A673 (cell line): ENCODE data around the gene MSANTD1.

Experiments
- EZH2 ChIP-seq: fragments of 200-600 bp; sonication (generic); IDR thresholded peaks from 2 replicates; pipeline ENCODE4 v1.6.1; 2017; ENCODE audit warnings: borderline replicate concordance, low read depth, mild to moderate bottlenecking, mixed read lengths, antibody characterized with exemption, low read length; ENCODE audit not compliant: poor library complexity, severe bottlenecking
- TF ChIP-seq, protein P1 (sequence below): fragments of 300-800, 200-600 bp; sonication (generic); conservative IDR thresholded peaks from 2 replicates; pipeline ENCODE4 v1.5.1; 2017; ENCODE audit warnings: low read depth, mild to moderate bottlenecking, antibody characterized with exemption, low read length, moderate library complexity, mixed read lengths

DNA sequence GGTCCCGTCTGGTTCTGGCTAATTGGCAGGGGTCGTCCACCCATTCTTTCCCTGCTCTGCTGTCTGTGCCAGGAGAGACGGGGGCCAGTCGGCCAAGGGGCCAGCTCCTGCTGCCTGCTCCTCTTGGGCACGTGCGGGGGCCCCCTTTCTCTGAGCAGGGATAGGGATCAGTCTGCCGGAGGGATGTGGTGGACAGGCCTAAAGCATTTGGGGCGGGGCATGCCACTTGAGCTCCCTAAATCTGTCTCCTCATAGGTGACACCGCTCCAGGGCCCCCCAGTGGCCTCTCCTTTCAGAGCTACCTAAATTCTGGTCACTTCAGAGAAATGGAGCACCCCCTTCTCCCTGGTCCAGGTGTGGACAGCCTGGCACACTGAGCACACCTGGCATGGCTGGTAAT lies 4.2 kb upstream of the MSANTD1 start:
- TF ChIP-seq, protein P1, sequence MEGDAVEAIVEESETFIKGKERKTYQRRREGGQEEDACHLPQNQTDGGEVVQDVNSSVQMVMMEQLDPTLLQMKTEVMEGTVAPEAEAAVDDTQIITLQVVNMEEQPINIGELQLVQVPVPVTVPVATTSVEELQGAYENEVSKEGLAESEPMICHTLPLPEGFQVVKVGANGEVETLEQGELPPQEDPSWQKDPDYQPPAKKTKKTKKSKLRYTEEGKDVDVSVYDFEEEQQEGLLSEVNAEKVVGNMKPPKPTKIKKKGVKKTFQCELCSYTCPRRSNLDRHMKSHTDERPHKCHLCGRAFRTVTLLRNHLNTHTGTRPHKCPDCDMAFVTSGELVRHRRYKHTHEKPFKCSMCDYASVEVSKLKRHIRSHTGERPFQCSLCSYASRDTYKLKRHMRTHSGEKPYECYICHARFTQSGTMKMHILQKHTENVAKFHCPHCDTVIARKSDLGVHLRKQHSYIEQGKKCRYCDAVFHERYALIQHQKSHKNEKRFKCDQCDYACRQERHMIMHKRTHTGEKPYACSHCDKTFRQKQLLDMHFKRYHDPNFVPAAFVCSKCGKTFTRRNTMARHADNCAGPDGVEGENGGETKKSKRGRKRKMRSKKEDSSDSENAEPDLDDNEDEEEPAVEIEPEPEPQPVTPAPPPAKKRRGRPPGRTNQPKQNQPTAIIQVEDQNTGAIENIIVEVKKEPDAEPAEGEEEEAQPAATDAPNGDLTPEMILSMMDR: no peak
- no peak for TF ChIP-seq EZH2
